Chondrocyte (in vitro differentiated cells): ENCODE data around the gene RNF208. TPM values are rescaled to one million over a fixed set of nuclear protein-coding genes. Genes with fewer than 3 reads are reported as not detected.

Experiments
- DNase-seq: peaks from one replicate; pipeline ENCODE4 v3.0.0; 2021; ENCODE audit warnings: mixed read lengths, low spot score
- H3K27ac Mint-ChIP-seq: one replicate; pipeline ENCODE4 v1.8.0; 2021; ENCODE audit warnings: mild to moderate bottlenecking, moderate library complexity, mixed read lengths; ENCODE audit not compliant: unreplicated experiment
- H3K27me3 Mint-ChIP-seq: 2 replicates; pipeline ENCODE4 v1.8.0; 2021; ENCODE audit warnings: low read depth, mixed read lengths
- H3K36me3 Mint-ChIP-seq: 2 replicates; pipeline ENCODE4 v1.8.0; 2021; ENCODE audit warnings: low read depth, mixed read lengths
- H3K4me1 Mint-ChIP-seq: 2 replicates; pipeline ENCODE4 v1.8.0; 2021; ENCODE audit warnings: low read depth, mild to moderate bottlenecking, mixed read lengths
- H3K4me3 Mint-ChIP-seq: one replicate; pipeline ENCODE4 v1.8.0; 2021; ENCODE audit warnings: mild to moderate bottlenecking, moderate library complexity, mixed read lengths; ENCODE audit not compliant: unreplicated experiment
- H3K9me3 Mint-ChIP-seq: 2 replicates; pipeline ENCODE4 v1.8.0; 2021; ENCODE audit warnings: low read depth, mixed read lengths
- CTCF ChIP-seq: fragments of 200-600 bp; sonication (generic); IDR thresholded peaks from 2 replicates; pipeline ENCODE4 v1.5.0; 2021; ENCODE audit warnings: antibody characterized with exemption, mild to moderate bottlenecking, moderate library complexity
- total RNA-seq: library from RNA; stranded (reverse); gene quantifications from 3 replicates; pipeline ENCODE4 v1.2.1, GENCODE V29; 2021

The RNF208 gene
- total RNA-seq, 1 donor from 2014 or later: 3.3 TPM

GRCh38 chr9:137174722-137175293 lies 47.2 kb downstream of the RNF208 start:
- Mint-ChIP-seq H3K36me3 (peaks cover 8% of the 10 kb centered on the region), H3K4me3 (no peak overlapping the region), H3K27ac (no peak overlapping the region), H3K4me1 (no peaks in the 10 kb centered on the region), H3K9me3 (no peaks in the 10 kb centered on the region), H3K27me3 (peaks cover 4% of the 10 kb centered on the region)
- no peak for DNase-seq
- TF ChIP-seq CTCF: no peak

GRCh38 chr9:137173796-137174664 lies 48.0 kb downstream of the RNF208 start:
- no peak for TF ChIP-seq CTCF
- Mint-ChIP-seq H3K9me3 (no peaks in the 10 kb centered on the region), H3K4me1 (no peaks in the 10 kb centered on the region), H3K4me3 (no peak overlapping the region), H3K27ac (no peak overlapping the region), H3K27me3 (peaks cover 4% of the 10 kb centered on the region), H3K36me3 (peaks cover 4% of the 10 kb centered on the region)
- no peak for DNase-seq

GRCh38 chr9:137172901-137173795 lies 48.9 kb downstream of the RNF208 start:
- H3K4me1 Mint-ChIP-seq: peaks cover 3% of the 10 kb centered on the region
- peaks cover 4% of the 10 kb centered on the region for H3K36me3 Mint-ChIP-seq
- no peak for DNase-seq
- peaks cover 6% of the 10 kb centered on the region for H3K27me3 Mint-ChIP-seq
- no peak overlapping the region for H3K4me3 Mint-ChIP-seq
- no peak overlapping the region for H3K27ac Mint-ChIP-seq
- H3K9me3 Mint-ChIP-seq: no peaks in the 10 kb centered on the region
- no peak for TF ChIP-seq CTCF

- Mint-ChIP-seq H3K27me3 (peaks cover 13% of the 10 kb centered on the region), H3K36me3 (no peaks in the 10 kb centered on the region), H3K9me3 (no peaks in the 10 kb centered on the region), H3K4me3 (no peak overlapping the region), H3K4me1 (peaks cover 3% of the 10 kb centered on the region), H3K27ac (no peak overlapping the region)
- DNase-seq: no peak
- TF ChIP-seq CTCF: no peak
Measured at GRCh38 chr9:137171149-137171900, 50.7 kb downstream of the RNF208 start.
